ENCODE measurements around the gene REC8. TPM values are rescaled to one million over a fixed set of nuclear protein-coding genes. Genes with fewer than 3 reads are reported as not detected.

The REC8 gene
- total and polyA plus RNA-seq, 10 of the 15 experiments (the other 5 are each of a cell fraction or from before 2014, with no cell fraction given) = 4.2 to 76.9 (median 29.1) TPM

DNA sequence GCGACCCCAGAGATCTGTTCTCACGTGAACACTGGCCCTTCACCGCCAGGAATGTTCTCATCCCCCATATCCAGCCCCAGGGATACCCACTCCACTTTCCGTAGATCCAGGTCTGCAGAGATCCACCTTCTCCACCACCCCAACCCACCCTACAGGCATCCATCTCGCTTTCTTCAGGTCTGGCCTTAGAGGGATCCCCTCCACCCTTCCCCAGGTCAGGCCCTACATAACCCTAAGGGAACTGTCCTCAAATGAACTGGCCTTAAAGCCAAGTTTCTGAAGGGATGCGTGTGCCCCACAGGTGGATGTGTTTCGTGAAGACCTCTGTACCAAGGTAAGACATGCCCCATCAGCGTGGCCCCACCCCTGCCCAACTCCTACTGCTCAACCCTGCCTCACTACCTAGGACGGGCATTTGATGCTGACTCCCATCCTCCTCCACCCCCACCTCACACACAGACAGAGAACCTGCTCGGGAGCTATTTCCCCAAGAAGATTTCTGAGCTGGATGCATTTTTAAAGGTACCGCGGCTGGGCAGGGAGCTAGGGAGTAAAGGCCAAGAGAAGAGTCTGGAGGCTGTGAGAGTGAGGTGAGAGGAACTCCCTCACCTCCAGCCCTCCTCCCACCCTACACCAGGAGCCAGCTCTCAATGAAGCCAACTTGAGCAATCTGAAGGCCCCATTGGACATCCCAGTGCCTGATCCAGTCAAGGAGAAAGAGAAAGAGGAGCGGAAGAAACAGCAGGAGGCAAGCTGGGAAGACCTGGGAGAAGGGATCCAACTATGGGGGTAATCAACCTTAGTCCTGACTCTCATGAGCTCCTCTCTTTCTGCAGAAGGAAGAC is 35.0 kb upstream of the REC8 start (continued):
- TF ChIP-seq HDGF (IDR thresholded peaks at IDR 0.05) (peak; percentile 35; the same call in 1 of the 2 replicates), ZZZ3 (IDR thresholded peaks at IDR 0.05; ENCODE audit: control insufficient read depth, insufficient read length, low read depth) (no peak), POLR2A (IDR thresholded peaks at IDR 0.05; ENCODE audit: low read depth, low read length) (no peak), KLF5 (IDR thresholded peaks at IDR 0.05; ENCODE audit: partially characterized antibody) (no peak), EGR1 (IDR thresholded peaks at IDR 0.05; ENCODE audit: borderline replicate concordance in 1 of 2, low read depth in 2 of 2, low read length in 2 of 2) (no peak), CREB1 (IDR thresholded peaks at IDR 0.05; ENCODE audit: low read depth) (no peak), HDAC2 (IDR thresholded peaks at IDR 0.05) (no peak), ATF7 (IDR thresholded peaks at IDR 0.05; ENCODE audit: low read depth) (no peak), STAT1 (conservative IDR thresholded peaks at IDR 0.05) (no peak), CBX5 (IDR thresholded peaks at IDR 0.05; ENCODE audit: low read depth) (no peak), SUZ12 (IDR thresholded peaks at IDR 0.05; ENCODE audit: unreplicated experiment) (no peak), RAD51 (IDR thresholded peaks at IDR 0.05) (no peak), TCF7 (IDR thresholded peaks at IDR 0.05; ENCODE audit: borderline replicate concordance) (no peak), RB1 (IDR thresholded peaks at IDR 0.05; ENCODE audit: borderline replicate concordance) (no peak), LARP7 (IDR thresholded peaks at IDR 0.05) (0 out of 2 replicates have a peak, but pooled peaks have one; percentile 13)
- TF ChIP-seq, protein P1, sequence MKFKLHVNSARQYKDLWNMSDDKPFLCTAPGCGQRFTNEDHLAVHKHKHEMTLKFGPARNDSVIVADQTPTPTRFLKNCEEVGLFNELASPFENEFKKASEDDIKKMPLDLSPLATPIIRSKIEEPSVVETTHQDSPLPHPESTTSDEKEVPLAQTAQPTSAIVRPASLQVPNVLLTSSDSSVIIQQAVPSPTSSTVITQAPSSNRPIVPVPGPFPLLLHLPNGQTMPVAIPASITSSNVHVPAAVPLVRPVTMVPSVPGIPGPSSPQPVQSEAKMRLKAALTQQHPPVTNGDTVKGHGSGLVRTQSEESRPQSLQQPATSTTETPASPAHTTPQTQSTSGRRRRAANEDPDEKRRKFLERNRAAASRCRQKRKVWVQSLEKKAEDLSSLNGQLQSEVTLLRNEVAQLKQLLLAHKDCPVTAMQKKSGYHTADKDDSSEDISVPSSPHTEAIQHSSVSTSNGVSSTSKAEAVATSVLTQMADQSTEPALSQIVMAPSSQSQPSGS (IDR thresholded peaks at IDR 0.05; ENCODE audit: low read length) = no peak
- TF ChIP-seq, protein P2, sequence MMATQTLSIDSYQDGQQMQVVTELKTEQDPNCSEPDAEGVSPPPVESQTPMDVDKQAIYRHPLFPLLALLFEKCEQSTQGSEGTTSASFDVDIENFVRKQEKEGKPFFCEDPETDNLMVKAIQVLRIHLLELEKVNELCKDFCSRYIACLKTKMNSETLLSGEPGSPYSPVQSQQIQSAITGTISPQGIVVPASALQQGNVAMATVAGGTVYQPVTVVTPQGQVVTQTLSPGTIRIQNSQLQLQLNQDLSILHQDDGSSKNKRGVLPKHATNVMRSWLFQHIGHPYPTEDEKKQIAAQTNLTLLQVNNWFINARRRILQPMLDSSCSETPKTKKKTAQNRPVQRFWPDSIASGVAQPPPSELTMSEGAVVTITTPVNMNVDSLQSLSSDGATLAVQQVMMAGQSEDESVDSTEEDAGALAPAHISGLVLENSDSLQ (IDR thresholded peaks at IDR 0.05) = no peak
- TF ChIP-seq, protein P3, sequence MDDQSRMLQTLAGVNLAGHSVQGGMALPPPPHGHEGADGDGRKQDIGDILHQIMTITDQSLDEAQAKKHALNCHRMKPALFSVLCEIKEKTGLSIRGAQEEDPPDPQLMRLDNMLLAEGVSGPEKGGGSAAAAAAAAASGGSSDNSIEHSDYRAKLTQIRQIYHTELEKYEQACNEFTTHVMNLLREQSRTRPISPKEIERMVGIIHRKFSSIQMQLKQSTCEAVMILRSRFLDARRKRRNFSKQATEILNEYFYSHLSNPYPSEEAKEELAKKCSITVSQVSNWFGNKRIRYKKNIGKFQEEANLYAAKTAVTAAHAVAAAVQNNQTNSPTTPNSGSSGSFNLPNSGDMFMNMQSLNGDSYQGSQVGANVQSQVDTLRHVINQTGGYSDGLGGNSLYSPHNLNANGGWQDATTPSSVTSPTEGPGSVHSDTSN (IDR thresholded peaks at IDR 0.05; ENCODE audit: insufficient replicate concordance, low read depth, low read length) = no peak
- TF ChIP-seq, protein P4, sequence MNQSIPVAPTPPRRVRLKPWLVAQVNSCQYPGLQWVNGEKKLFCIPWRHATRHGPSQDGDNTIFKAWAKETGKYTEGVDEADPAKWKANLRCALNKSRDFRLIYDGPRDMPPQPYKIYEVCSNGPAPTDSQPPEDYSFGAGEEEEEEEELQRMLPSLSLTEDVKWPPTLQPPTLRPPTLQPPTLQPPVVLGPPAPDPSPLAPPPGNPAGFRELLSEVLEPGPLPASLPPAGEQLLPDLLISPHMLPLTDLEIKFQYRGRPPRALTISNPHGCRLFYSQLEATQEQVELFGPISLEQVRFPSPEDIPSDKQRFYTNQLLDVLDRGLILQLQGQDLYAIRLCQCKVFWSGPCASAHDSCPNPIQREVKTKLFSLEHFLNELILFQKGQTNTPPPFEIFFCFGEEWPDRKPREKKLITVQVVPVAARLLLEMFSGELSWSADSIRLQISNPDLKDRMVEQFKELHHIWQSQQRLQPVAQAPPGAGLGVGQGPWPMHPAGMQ (IDR thresholded peaks at IDR 0.05; ENCODE audit: borderline replicate concordance) = no peak
- TF ChIP-seq, protein P5, sequence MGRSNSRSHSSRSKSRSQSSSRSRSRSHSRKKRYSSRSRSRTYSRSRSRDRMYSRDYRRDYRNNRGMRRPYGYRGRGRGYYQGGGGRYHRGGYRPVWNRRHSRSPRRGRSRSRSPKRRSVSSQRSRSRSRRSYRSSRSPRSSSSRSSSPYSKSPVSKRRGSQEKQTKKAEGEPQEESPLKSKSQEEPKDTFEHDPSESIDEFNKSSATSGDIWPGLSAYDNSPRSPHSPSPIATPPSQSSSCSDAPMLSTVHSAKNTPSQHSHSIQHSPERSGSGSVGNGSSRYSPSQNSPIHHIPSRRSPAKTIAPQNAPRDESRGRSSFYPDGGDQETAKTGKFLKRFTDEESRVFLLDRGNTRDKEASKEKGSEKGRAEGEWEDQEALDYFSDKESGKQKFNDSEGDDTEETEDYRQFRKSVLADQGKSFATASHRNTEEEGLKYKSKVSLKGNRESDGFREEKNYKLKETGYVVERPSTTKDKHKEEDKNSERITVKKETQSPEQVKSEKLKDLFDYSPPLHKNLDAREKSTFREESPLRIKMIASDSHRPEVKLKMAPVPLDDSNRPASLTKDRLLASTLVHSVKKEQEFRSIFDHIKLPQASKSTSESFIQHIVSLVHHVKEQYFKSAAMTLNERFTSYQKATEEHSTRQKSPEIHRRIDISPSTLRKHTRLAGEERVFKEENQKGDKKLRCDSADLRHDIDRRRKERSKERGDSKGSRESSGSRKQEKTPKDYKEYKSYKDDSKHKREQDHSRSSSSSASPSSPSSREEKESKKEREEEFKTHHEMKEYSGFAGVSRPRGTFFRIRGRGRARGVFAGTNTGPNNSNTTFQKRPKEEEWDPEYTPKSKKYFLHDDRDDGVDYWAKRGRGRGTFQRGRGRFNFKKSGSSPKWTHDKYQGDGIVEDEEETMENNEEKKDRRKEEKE (IDR thresholded peaks at IDR 0.05) = no peak
- TF ChIP-seq, protein P6, sequence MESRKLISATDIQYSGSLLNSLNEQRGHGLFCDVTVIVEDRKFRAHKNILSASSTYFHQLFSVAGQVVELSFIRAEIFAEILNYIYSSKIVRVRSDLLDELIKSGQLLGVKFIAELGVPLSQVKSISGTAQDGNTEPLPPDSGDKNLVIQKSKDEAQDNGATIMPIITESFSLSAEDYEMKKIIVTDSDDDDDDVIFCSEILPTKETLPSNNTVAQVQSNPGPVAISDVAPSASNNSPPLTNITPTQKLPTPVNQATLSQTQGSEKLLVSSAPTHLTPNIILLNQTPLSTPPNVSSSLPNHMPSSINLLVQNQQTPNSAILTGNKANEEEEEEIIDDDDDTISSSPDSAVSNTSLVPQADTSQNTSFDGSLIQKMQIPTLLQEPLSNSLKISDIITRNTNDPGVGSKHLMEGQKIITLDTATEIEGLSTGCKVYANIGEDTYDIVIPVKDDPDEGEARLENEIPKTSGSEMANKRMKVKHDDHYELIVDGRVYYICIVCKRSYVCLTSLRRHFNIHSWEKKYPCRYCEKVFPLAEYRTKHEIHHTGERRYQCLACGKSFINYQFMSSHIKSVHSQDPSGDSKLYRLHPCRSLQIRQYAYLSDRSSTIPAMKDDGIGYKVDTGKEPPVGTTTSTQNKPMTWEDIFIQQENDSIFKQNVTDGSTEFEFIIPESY (IDR thresholded peaks at IDR 0.05) = no peak
